Endothelial cell of umbilical vein (primary cell): ENCODE data around the gene LPAR5.

Source experiments
- POLR2AphosphoS5 ChIP-seq: IDR thresholded peaks from 2 replicates; pipeline ENCODE4 v1.6.1; 2012; ENCODE audit warnings: low read depth, mild to moderate bottlenecking, control low read depth, low read length, moderate library complexity; ENCODE audit not compliant: insufficient read depth
- TF ChIP-seq, protein P1 (sequence below), 2 donors: IDR thresholded peaks; 1 replicate in 1 of 2; 2 replicates in 1 of 2; pipeline ENCODE4 v1.5.1; 2011; ENCODE audit warnings: low read length in 2 of 2, mild to moderate bottlenecking in 2 of 2, moderate library complexity in 2 of 2, control low read depth in 1 of 2, inconsistent platforms in 1 of 2, low read depth in 1 of 2; ENCODE audit not compliant: insufficient read depth in 1 of 2; ENCODE audit errors: extremely low read depth in 1 of 2

DNA sequence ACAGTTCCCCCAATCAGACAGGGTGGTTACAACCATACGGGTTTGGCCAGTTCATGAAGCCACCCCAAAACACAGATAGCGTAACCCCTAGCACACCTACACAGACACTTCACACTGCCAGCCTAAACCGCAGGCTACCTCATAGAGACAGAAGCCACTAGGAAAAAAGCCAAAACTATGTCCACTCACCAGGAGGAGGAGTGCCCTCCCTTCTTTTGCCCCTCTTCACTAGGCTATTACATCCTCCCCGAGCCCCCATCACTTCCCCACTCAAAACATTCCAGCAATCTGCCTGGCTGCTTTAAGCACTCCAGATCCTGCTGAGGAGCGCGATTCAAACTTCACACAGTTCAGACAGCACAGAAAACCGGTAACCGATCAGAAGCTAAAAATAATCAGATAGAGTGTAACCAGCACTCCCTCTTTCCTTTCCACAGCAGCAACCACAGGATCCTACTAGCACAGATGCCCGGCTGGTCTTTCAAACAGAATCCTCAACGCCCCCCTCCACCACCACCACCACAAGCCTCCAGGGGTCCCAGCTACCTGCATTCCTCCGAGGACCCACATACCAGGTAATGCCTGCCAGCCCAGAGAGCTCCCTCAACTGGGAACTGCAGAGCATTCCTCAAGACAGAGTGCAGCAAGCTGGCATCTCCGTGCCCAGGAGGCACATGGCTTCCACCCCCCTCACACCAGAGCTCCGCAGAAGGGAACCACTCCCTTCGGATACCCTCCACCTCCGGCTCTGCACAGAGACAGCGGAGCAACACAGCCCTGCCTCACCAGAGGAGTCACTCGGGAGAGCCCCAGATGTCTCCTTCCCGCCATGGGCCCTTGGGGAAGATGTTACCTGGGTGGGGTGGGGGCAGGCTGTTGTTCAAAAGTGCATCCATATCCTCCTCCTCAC, 30.1 kb downstream of the LPAR5 start:
- TF ChIP-seq, protein P1, sequence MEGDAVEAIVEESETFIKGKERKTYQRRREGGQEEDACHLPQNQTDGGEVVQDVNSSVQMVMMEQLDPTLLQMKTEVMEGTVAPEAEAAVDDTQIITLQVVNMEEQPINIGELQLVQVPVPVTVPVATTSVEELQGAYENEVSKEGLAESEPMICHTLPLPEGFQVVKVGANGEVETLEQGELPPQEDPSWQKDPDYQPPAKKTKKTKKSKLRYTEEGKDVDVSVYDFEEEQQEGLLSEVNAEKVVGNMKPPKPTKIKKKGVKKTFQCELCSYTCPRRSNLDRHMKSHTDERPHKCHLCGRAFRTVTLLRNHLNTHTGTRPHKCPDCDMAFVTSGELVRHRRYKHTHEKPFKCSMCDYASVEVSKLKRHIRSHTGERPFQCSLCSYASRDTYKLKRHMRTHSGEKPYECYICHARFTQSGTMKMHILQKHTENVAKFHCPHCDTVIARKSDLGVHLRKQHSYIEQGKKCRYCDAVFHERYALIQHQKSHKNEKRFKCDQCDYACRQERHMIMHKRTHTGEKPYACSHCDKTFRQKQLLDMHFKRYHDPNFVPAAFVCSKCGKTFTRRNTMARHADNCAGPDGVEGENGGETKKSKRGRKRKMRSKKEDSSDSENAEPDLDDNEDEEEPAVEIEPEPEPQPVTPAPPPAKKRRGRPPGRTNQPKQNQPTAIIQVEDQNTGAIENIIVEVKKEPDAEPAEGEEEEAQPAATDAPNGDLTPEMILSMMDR (IDR thresholded peaks at IDR 0.05; ENCODE audit: extremely low read depth in 1 of 2, insufficient read depth in 1 of 2, low read depth in 1 of 2, low read length in 2 of 2) = no peak
- no peak for TF ChIP-seq POLR2AphosphoS5
